Naive thymus-derived CD4-positive, alpha-beta T cell (primary cell): ENCODE measurements around the gene ERVK3-1. TPM values are rescaled to one million over a fixed set of nuclear protein-coding genes. Genes with fewer than 3 reads are reported as not detected.

Experiments used
- ATAC-seq: fragments of 150-1000 bp; cut with Tn5 transposase; 2 replicates; pipeline ENCODE4 v1.10.0; 2021; ENCODE audit warnings: mild to moderate bottlenecking, moderate library complexity
- CTCF ChIA-PET: fragments of 350-600 bp; sonication (Branson Sonifier 250); formaldehyde crosslinking; loops from one replicate; lab custom pipeline; 2021; ENCODE audit warnings: antibody characterized with exemption; lab: Charles Lee
- POLR2A ChIA-PET: fragments of 350-600 bp; sonication (Branson Sonifier 250); formaldehyde crosslinking; loops from one replicate; lab custom pipeline; 2021; ENCODE audit warnings: antibody characterized with exemption, inconsistent platforms; lab: Charles Lee
- DNase-seq, 9 donors: peaks; one replicate each; pipeline versions ENCODE4 v3.0.0 to v3.0.0-alpha.2; 2020 to 2022; ENCODE audit warnings: mixed read lengths in 1 of 9
- H3K27ac ChIP-seq: one replicate; pipeline ENCODE4 v1.7.0; 2013; ENCODE audit warnings: mild to moderate bottlenecking, low read depth, low read length, moderate library complexity
- H3K27me3 ChIP-seq, 2 donors: one replicate each; pipeline ENCODE4 v1.7.0; 2013; ENCODE audit warnings: low read length in 2 of 2, mild to moderate bottlenecking in 2 of 2, moderate library complexity in 2 of 2; ENCODE audit not compliant: control insufficient read depth in 2 of 2, insufficient read depth in 2 of 2
- H3K36me3 ChIP-seq, 3 experiments: 1 replicate in 2 of 3; 2 replicates in 1 of 3; pipeline ENCODE4 v1.7.0; 2013; ENCODE audit warnings: low read length in 3 of 3, mild to moderate bottlenecking in 3 of 3, moderate library complexity in 1 of 3; ENCODE audit not compliant: insufficient read depth in 3 of 3, control insufficient read depth in 2 of 3
- H3K4me1 ChIP-seq, 2 donors: one replicate each; pipeline ENCODE4 v1.7.0; 2013; ENCODE audit warnings: low read length in 2 of 2, mild to moderate bottlenecking in 2 of 2, moderate library complexity in 1 of 2; ENCODE audit not compliant: control insufficient read depth in 2 of 2, insufficient read depth in 2 of 2
- H3K4me3 ChIP-seq: 2 replicates; pipeline ENCODE4 v1.7.0; 2013; ENCODE audit warnings: mild to moderate bottlenecking, low read length
- H3K9me3 ChIP-seq, 3 experiments: 1 replicate in 2 of 3; 2 replicates in 1 of 3; pipeline ENCODE4 v1.7.0; 2013; ENCODE audit warnings: low read length in 3 of 3; ENCODE audit not compliant: control insufficient read depth in 2 of 3
- H3K27ac Mint-ChIP-seq, 9 donors: one replicate each; pipeline ENCODE4 v1.8.0; 2020 to 2022; ENCODE audit warnings: mixed read lengths in 9 of 9, mild to moderate bottlenecking in 8 of 9, moderate library complexity in 5 of 9, inconsistent platforms in 2 of 9
- H3K27me3 Mint-ChIP-seq, 5 donors: one replicate each; pipeline ENCODE4 v1.8.0; 2021 to 2022; ENCODE audit warnings: mixed read lengths in 5 of 5, mild to moderate bottlenecking in 1 of 5
- H3K36me3 Mint-ChIP-seq, 5 donors: one replicate each; pipeline ENCODE4 v1.8.0; 2020 to 2022; ENCODE audit warnings: mixed read lengths in 5 of 5, mild to moderate bottlenecking in 3 of 5, inconsistent platforms in 1 of 5
- H3K4me1 Mint-ChIP-seq, 7 donors: one replicate each; pipeline ENCODE4 v1.8.0; 2020 to 2022; ENCODE audit warnings: mixed read lengths in 7 of 7, mild to moderate bottlenecking in 3 of 7, inconsistent platforms in 1 of 7
- H3K4me3 Mint-ChIP-seq, 10 donors: one replicate each; pipeline ENCODE4 v1.8.0; 2020 to 2022; ENCODE audit warnings: mild to moderate bottlenecking in 10 of 10, mixed read lengths in 10 of 10, moderate library complexity in 6 of 10, inconsistent platforms in 2 of 10
- H3K9me3 Mint-ChIP-seq, 11 donors: one replicate each; pipeline ENCODE4 v1.8.0; 2020 to 2022; ENCODE audit warnings: mixed read lengths in 11 of 11, mild to moderate bottlenecking in 4 of 11, inconsistent platforms in 1 of 11, moderate library complexity in 1 of 11
- intact Hi-C, 2 donors: fragments of 100-400 bp; cut with micrococcal nuclease; formaldehyde crosslinking; loops; one replicate each; pipeline ENCODE4 v1.15.1; 2023
- polyA plus RNA-seq, 2 donors: library from polyadenylated mRNA; unstranded; fragments of 300-500 nt; fragmentation: Illumina TruSeq; gene quantifications; one replicate each; pipeline ENCODE4 v1.2.3, GENCODE V29; 2021
- total RNA-seq, 6 experiments: library from RNA in 5 of 6; stranded (reverse) in 5 of 6; gene quantifications; 1 replicate in 5 of 6; 2 replicates in 1 of 6; pipeline ENCODE4 v1.2.3 and lab custom pipeline; 2021 to 2026

Gene ERVK3-1
- total and polyA plus RNA-seq, 7 experiments from 2014 or later: 59.7 to 122 (median 68.2) TPM

DNA sequence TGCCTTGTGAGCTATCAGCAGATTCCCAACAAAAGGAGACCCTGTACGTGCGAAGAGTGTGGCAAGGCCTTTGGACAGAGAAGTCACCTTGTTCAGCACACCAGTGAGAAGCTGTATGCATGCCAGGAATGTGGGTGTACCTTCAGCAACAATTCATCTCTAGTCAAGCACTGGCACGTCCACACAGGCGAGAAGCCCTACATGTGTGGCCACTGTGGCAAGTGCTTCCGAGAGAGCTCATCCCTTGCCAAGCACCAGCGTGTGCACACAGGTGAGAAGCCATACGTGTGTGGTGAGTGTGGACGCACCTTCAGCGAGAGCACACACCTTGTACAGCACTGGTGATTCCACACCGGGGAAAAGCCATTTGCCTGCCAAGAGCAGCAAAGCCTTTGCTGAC, 14.1 kb downstream of the ERVK3-1 start:
- Histone ChIP-seq H3K9me3 (no peaks in the 10 kb centered on the region), H3K27me3 (no peaks in the 10 kb centered on the region), H3K27ac (no peak overlapping the region), H3K36me3 (peaks cover 0 to 15% (median 6%) of the 10 kb centered on the region in 3 experiments), H3K4me1 (no peaks in the 10 kb centered on the region), H3K4me3 (no peak overlapping the region)
- Mint-ChIP-seq H3K4me3 (no peak overlapping the region), H3K27me3 (no peaks in the 10 kb centered on the region), H3K4me1 (no peaks in the 10 kb centered on the region), H3K27ac (no peak overlapping the region), H3K36me3 (peaks cover 12 to 32% (median 26%) of the 10 kb centered on the region in 5 donors), H3K9me3 (peaks cover 0 to 4% (median 3%) of the 10 kb centered on the region in 11 donors)
- intact Hi-C loops: no loop called here
- CTCF ChIA-PET: interaction anchor here (0.6 kb wide), 2 partner anchors 165 to 174 kb away, joined by 3 to 4 read pairs; no protein-coding TSS in a partner anchor
- no peak for DNase-seq
- POLR2A ChIA-PET: interaction anchor here (1.1 to 2.0 kb wide), 2 partner anchors 11 to 91 kb away, joined by 4 to 5 read pairs; partner anchors contain the start of gene ZNF544
- ATAC-seq: no peak

DNA sequence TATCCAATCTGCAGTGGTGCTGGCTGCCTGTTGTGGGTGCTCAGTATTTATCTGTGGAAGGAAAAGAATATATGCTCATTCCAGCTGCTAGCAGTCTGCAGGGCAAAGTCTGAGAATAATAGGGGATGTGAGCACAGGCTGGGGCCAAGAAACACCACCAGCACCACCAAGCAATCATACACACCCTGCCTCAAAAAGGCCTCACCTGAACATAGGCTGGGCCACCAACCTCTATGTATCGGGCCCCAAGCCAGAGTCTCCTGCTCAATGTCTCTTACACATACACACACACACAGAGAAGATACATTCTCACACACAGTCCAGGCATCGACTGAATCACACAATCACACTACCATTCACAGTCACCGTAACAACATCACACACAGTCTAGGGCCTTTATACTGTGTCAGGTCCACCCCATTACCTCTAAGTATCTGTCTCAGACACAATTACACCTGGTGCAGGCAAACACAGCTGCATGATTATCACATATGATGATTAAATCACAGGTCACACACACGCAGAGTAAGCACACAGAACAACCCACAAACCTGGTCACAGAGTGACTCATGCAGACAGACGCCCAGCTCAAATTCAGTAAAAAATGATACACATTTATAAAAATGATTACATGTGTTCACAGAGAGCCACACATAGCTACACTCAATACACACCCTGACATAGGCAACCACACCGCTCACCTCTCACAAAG, 20.3 kb downstream of the ERVK3-1 start:
- Mint-ChIP-seq H3K9me3 (no peaks in the 10 kb centered on the region), H3K4me1 (peaks cover 0 to 6% (median 4%) of the 10 kb centered on the region in 7 donors), H3K27me3 (no peaks in the 10 kb centered on the region), H3K27ac (no peak overlapping the region), H3K4me3 (no peak overlapping the region), H3K36me3 (peaks cover 7 to 16% (median 10%) of the 10 kb centered on the region in 5 donors)
- peaks cover 0 to 4% (median 0%) of the 10 kb centered on the region in 3 experiments for H3K36me3 ChIP-seq
- ChIA-PET POLR2A (interaction anchor here (0.8 to 1.8 kb wide), 3 partner anchors 22 to 44 kb away, joined by 3 to 13 read pairs (median 3); partner anchors contain the start of gene ZNF497), CTCF (no interaction called here)
- no peak for ATAC-seq
- no peak for DNase-seq
- peaks cover 14 to 16% of the 10 kb centered on the region in 2 donors for H3K4me1 ChIP-seq
- no peaks in the 10 kb centered on the region for H3K27me3 ChIP-seq
- no peak overlapping the region for H3K4me3 ChIP-seq
- H3K9me3 ChIP-seq: no peaks in the 10 kb centered on the region
- intact Hi-C loops: loop anchor here (1.0 to 2.0 kb wide), 12 partner anchors 20 to 194 kb away; partner anchors contain the start of genes ERVK3-1 (in 2 of the 2), ZNF132 (in 2 of the 2), ZNF324 (in 2 of the 2) and ZNF497 (in 2 of the 2)
- H3K27ac ChIP-seq: no peak overlapping the region

DNA sequence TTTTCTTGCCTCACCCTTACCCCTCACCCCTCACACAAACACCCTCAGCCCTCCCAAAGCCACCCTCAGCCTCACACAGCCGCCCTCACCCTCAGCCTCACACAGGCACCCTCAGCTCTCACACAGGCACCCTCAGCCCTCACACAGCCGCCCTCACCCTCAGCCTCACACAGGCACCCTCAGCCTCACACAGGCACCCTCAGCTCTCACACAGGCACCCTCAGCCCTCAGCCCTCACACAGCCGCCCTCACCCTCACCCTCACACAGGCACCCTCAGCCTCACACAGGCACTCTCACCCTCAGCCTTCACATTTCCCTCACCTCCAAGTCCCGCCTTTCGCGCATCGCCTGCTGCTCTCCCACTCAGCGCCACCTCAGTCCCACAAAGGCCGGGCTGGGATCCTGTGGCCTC, 21.3 kb downstream of the ERVK3-1 start:
- Histone ChIP-seq H3K4me3 (peak overlapping the region; percentile 95), H3K9me3 (no peaks in the 10 kb centered on the region), H3K27me3 (no peaks in the 10 kb centered on the region), H3K27ac (peak overlapping the region; percentile 72), H3K4me1 (peaks cover 14 to 16% of the 10 kb centered on the region in 2 donors), H3K36me3 (peaks cover 0 to 4% (median 0%) of the 10 kb centered on the region in 3 experiments)
- peak; percentile 53 for ATAC-seq
- intact Hi-C loops: loop anchor here (1.0 to 2.0 kb wide), 12 partner anchors 21 to 193 kb away; partner anchors contain the start of genes ERVK3-1 (in 2 of the 2), ZNF132 (in 2 of the 2), ZNF324 (in 2 of the 2) and ZNF497 (in 2 of the 2)
- Mint-ChIP-seq H3K36me3 (peaks cover 6 to 16% (median 13%) of the 10 kb centered on the region in 5 donors), H3K27ac (no peak overlapping the region), H3K27me3 (no peaks in the 10 kb centered on the region), H3K9me3 (no peaks in the 10 kb centered on the region), H3K4me1 (peaks cover 0 to 10% (median 6%) of the 10 kb centered on the region in 7 donors), H3K4me3 (no peak overlapping the region)
- ChIA-PET CTCF (no interaction called here), POLR2A (interaction anchor here (0.7 to 1.9 kb wide), 13 partner anchors 17 to 249 kb away, joined by 3 to 13 read pairs (median 3); partner anchors contain the start of genes ZBTB45, ZNF274 and ZNF497)
- no peak for DNase-seq

DNA sequence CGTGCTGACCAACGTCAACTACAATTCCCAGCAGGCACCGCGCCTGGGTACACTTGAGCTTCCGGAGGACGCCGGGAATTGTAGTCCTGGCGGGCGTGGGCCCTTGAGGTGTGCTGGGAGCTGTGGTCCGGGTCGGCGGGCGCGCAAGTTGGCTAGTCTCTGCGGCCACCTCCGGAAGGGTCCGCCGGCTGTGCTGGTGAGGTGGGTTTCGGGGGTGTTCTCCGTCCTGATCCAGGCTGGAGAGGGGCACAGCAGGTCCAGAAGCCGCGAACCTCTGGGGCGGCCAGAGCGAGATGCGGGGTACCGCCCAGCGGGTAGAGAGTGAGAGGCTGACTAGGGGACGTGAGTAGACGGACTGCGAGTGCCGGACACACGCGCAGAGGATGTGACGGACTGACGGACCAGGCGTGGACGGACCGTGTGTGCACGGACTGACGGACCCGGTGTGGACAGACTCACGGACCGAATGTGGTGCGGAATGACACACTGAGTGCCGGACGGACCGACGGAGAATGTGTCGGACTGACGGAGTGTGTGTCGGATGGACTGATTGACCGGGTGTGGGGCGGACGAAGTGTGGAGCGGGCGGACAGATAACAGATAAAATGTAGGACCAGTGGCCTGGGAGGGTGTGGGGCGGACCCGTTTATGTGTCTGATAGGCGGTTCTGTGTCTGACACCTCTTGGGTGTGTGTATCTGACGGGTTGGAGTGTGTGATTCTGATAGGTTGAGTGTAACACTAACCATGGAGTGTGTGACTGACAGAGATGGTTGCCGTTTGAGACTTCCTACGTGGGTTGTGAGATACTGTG, 21.9 kb downstream of the ERVK3-1 start, which contains the start of gene ZSCAN22:
Gene ZSCAN22 (plus strand): TSS at position 81 of the 813 bp plus-strand sequence. CDS start 7,809 bp downstream, outside the sequence.
- ATAC-seq (peak; percentile 90), DNase-seq (peak; percentile 65 to 89 (median 78))
- peak within 1 kb of the TSS; percentile 72 for H3K27ac ChIP-seq
- no peaks in the 10 kb centered on the region for H3K27me3 ChIP-seq
- POLR2A ChIA-PET: interaction anchor here (0.7 to 1.9 kb wide), 9 partner anchors 24 to 248 kb away, joined by 3 to 13 read pairs (median 3); partner anchors contain the start of genes ZBTB45, ZNF274 and ZNF497
- CTCF ChIA-PET: no interaction called here
- H3K4me3 Mint-ChIP-seq: no peak within 1 kb of the TSS
- intact Hi-C loops: loop anchor here (1.0 to 2.0 kb wide), 15 partner anchors 20 to 192 kb away; partner anchors contain the start of genes ERVK3-1 (in 2 of the 2), ZBTB45 (in 2 of the 2), ZNF132 (in 2 of the 2) and ZNF274 (in 2 of the 2)
- no peak within 1 kb of the TSS for H3K27ac Mint-ChIP-seq
- H3K36me3 Mint-ChIP-seq: peaks cover 6 to 13% (median 12%) of the 10 kb centered on the region in 5 donors
- no peaks in the 10 kb centered on the region for H3K27me3 Mint-ChIP-seq
- no peaks in the 10 kb centered on the region for H3K9me3 Mint-ChIP-seq
- peaks cover 14 to 16% of the 10 kb centered on the region in 2 donors for H3K4me1 ChIP-seq
- H3K36me3 ChIP-seq: peaks cover 0 to 4% (median 0%) of the 10 kb centered on the region in 3 experiments
- no peaks in the 10 kb centered on the region for H3K9me3 ChIP-seq
- peaks cover 0 to 10% (median 6%) of the 10 kb centered on the region in 7 donors for H3K4me1 Mint-ChIP-seq
- H3K4me3 ChIP-seq: peak within 1 kb of the TSS; percentile 95

DNA sequence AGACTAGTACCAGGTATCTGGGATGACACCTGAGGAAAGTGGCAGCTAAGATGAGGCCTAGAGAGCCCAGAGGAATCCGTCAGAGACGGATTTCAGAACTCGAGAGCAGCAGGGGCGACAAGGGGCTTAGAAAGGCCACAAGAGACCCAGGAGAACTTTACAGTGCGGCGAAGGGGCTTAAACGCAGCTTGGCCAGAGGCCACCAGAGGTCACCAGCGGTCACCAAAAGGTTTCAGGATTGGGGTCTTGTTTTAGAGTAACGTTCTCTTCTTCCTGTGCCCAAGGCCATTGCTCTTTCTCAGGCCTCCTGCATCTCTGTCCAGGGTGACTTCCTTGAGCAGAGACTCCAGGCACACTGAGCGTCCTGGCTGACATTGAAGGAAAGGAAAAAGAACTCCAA, 23.8 kb downstream of the ERVK3-1 start:
- Histone ChIP-seq H3K36me3 (peaks cover 0 to 4% (median 0%) of the 10 kb centered on the region in 3 experiments), H3K4me1 (peaks cover 14 to 16% of the 10 kb centered on the region in 2 donors), H3K27me3 (no peaks in the 10 kb centered on the region), H3K9me3 (no peaks in the 10 kb centered on the region), H3K27ac (no peak overlapping the region), H3K4me3 (no peak overlapping the region)
- no peaks in the 10 kb centered on the region for H3K9me3 Mint-ChIP-seq
- H3K4me3 Mint-ChIP-seq: peak overlapping the region in 1 of 10 donors; percentile 10
- H3K27ac Mint-ChIP-seq: no peak overlapping the region
- ChIA-PET CTCF (no interaction called here), POLR2A (no interaction called here)
- ATAC-seq (no peak), DNase-seq (no peak)
- H3K36me3 Mint-ChIP-seq: peaks cover 0 to 7% (median 3%) of the 10 kb centered on the region in 5 donors
- peaks cover 0 to 10% (median 6%) of the 10 kb centered on the region in 7 donors for H3K4me1 Mint-ChIP-seq
- no peaks in the 10 kb centered on the region for H3K27me3 Mint-ChIP-seq
- intact Hi-C loops: no loop called here

DNA sequence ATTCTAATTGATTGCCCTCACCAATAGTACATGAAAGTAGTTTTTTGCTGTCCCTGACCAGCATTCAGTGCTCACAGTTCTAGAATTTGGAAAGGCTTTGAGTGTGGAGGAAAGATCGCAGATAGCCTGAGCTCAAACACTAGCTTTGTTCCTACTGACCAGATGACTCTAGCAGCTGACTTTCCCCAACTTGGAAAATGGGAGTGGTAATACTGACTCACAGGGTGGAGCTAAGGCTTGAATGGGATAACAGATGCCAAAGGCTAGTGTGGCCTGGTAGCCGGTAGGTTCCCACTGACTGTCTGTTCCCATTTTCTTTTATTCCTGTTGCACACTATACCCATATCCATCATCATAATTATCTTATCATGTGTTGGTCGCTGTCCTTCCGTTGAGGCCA, 25.3 kb downstream of the ERVK3-1 start:
- Histone ChIP-seq H3K4me1 (peaks cover 14 to 16% of the 10 kb centered on the region in 2 donors), H3K9me3 (no peaks in the 10 kb centered on the region), H3K36me3 (peaks cover 0 to 15% (median 0%) of the 10 kb centered on the region in 3 experiments), H3K27ac (no peak overlapping the region), H3K27me3 (no peaks in the 10 kb centered on the region), H3K4me3 (no peak overlapping the region)
- no peak for ATAC-seq
- Mint-ChIP-seq H3K27ac (no peak overlapping the region), H3K36me3 (peaks cover 0 to 19% (median 11%) of the 10 kb centered on the region in 5 donors), H3K4me1 (peaks cover 0 to 10% (median 6%) of the 10 kb centered on the region in 7 donors), H3K9me3 (no peaks in the 10 kb centered on the region), H3K4me3 (no peak overlapping the region), H3K27me3 (no peaks in the 10 kb centered on the region)
- intact Hi-C loops: no loop called here
- ChIA-PET CTCF (interaction anchor here (0.7 kb wide), 1 partner anchor 18 kb away, joined by 3 read pairs; no protein-coding TSS in a partner anchor), POLR2A (no interaction called here)
- DNase-seq: no peak
